Hepatocyte (in vitro differentiated cells): ENCODE measurements around the gene GAS2L1.

ENCODE experiments used
- CTCF ChIP-seq: fragments of 200-600 bp; sonication (generic); IDR thresholded peaks from 2 replicates; pipeline ENCODE4 v1.5.1; 2016; ENCODE audit warnings: antibody characterized with exemption, mild to moderate bottlenecking; ENCODE audit not compliant: poor library complexity
- EZH2 ChIP-seq: fragments of 200-600 bp; sonication (generic); IDR thresholded peaks from 2 replicates; pipeline ENCODE4 v1.6.1; 2016; ENCODE audit warnings: antibody characterized with exemption, mild to moderate bottlenecking, borderline replicate concordance

- TF ChIP-seq EZH2: no peak
- no peak for TF ChIP-seq CTCF
Measured at GRCh38 chr22:29275167-29275566, 31.3 kb upstream of the GAS2L1 start.
